ENCODE measurements around the gene BTBD18.

DNA sequence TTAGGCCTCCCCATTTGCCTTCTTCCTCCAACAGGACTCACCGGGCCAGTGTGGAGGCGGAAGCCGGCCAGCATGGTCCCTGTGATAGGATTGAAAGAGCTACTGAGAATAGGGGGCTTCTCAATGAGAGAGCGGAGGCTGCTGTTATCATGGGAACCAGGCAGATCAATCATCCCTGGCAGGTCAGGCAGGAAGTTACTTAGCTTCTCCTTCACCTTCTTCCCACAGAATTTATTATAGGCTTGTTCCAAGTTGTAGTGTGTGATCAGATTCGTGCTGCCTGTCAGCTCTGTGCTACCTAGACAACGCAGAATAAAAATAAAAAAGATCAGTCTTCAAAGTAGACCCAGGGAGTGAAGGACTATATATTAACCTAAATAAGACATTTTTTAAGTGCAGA lies 46.7 kb downstream of the BTBD18 start:
- TF ChIP-seq FOXA1 (IDR thresholded peaks at IDR 0.05) (no peak), TARDBP (IDR thresholded peaks at IDR 0.05) (no peak), CTBP1 (IDR thresholded peaks at IDR 0.05; ENCODE audit: borderline replicate concordance) (no peak), ZNF384 (IDR thresholded peaks at IDR 0.05) (no peak), FOXM1 (IDR thresholded peaks at IDR 0.05; ENCODE audit: borderline replicate concordance) (no peak), ELF4 (IDR thresholded peaks at IDR 0.05) (no peak), LEF1 (IDR thresholded peaks at IDR 0.05; ENCODE audit: borderline replicate concordance) (no peak), SUZ12 (IDR thresholded peaks at IDR 0.05) (no peak)

Data from HEK293T (cell line).